ENCODE results near the gene ETS2. TPM values are rescaled to one million over a fixed set of nuclear protein-coding genes. Genes with fewer than 3 reads are reported as not detected.

Gene ETS2
- total RNA-seq, 1 experiment from 2014 or later, result 49.9 TPM

GRCh38 chr21:38861989-38862683, 56.4 kb downstream of the ETS2 start:
- BruUV-seq (replicated peaks), result no TSS peak
- no peaks in the 10 kb centered on the region for H3K4me1 Mint-ChIP-seq (ENCODE audit: low read depth, unreplicated experiment)
- DNase-seq, result no peak
- CTCF ChIA-PET, result no interaction called here
- TF ChIP-seq CTCF (IDR thresholded peaks at IDR 0.05; ENCODE audit: unreplicated experiment), result no peak
- H3K9me3 Mint-ChIP-seq (ENCODE audit: low read depth, unreplicated experiment), result no peaks in the 10 kb centered on the region
- no peak overlapping the region for H3K4me3 Mint-ChIP-seq (ENCODE audit: low read depth, unreplicated experiment)
- no peaks in the 10 kb centered on the region for H3K27me3 Mint-ChIP-seq (ENCODE audit: unreplicated experiment)
- intact Hi-C loops (cut with micrococcal nuclease; ENCODE audit: unreplicated experiment), result no loop called here
- no peak overlapping the region for H3K27ac Mint-ChIP-seq (ENCODE audit: unreplicated experiment)
- no peaks in the 10 kb centered on the region for H3K36me3 Mint-ChIP-seq (ENCODE audit: insufficient read depth, unreplicated experiment)

GRCh38 chr21:38863291-38863690, 57.6 kb downstream of the ETS2 start:
- no TSS peak for BruUV-seq (replicated peaks)
- no peaks in the 10 kb centered on the region for H3K9me3 Mint-ChIP-seq (ENCODE audit: low read depth, unreplicated experiment)
- no peaks in the 10 kb centered on the region for H3K4me1 Mint-ChIP-seq (ENCODE audit: low read depth, unreplicated experiment)
- no peak overlapping the region for H3K4me3 Mint-ChIP-seq (ENCODE audit: low read depth, unreplicated experiment)
- H3K27ac Mint-ChIP-seq (ENCODE audit: unreplicated experiment), result no peak overlapping the region
- no peak for DNase-seq
- TF ChIP-seq CTCF (IDR thresholded peaks at IDR 0.05; ENCODE audit: unreplicated experiment), result no peak
- H3K36me3 Mint-ChIP-seq (ENCODE audit: insufficient read depth, unreplicated experiment), result no peaks in the 10 kb centered on the region
- intact Hi-C loops (cut with micrococcal nuclease; ENCODE audit: unreplicated experiment), result no loop called here
- CTCF ChIA-PET, result no interaction called here
- H3K27me3 Mint-ChIP-seq (ENCODE audit: unreplicated experiment), result no peaks in the 10 kb centered on the region

- no peak for TF ChIP-seq CTCF (IDR thresholded peaks at IDR 0.05; ENCODE audit: unreplicated experiment)
- DNase-seq, result no peak
- Mint-ChIP-seq H3K36me3 (ENCODE audit: insufficient read depth, unreplicated experiment) (no peaks in the 10 kb centered on the region), H3K4me3 (ENCODE audit: low read depth, unreplicated experiment) (no peak overlapping the region), H3K27me3 (ENCODE audit: unreplicated experiment) (no peaks in the 10 kb centered on the region), H3K4me1 (ENCODE audit: low read depth, unreplicated experiment) (no peaks in the 10 kb centered on the region), H3K9me3 (ENCODE audit: low read depth, unreplicated experiment) (no peaks in the 10 kb centered on the region), H3K27ac (ENCODE audit: unreplicated experiment) (no peak overlapping the region)
- intact Hi-C loops (cut with micrococcal nuclease; ENCODE audit: unreplicated experiment), result no loop called here
- BruUV-seq (replicated peaks), result no TSS peak
- CTCF ChIA-PET, result no interaction called here
Measured at GRCh38 chr21:38863843-38864363, 58.2 kb downstream of the ETS2 start.

GRCh38 chr21:38864964-38865363, 59.2 kb downstream of the ETS2 start:
- CTCF ChIA-PET, result no interaction called here
- Mint-ChIP-seq H3K9me3 (ENCODE audit: low read depth, unreplicated experiment) (no peaks in the 10 kb centered on the region), H3K4me1 (ENCODE audit: low read depth, unreplicated experiment) (no peaks in the 10 kb centered on the region), H3K27me3 (ENCODE audit: unreplicated experiment) (no peaks in the 10 kb centered on the region), H3K27ac (ENCODE audit: unreplicated experiment) (no peak overlapping the region), H3K36me3 (ENCODE audit: insufficient read depth, unreplicated experiment) (no peaks in the 10 kb centered on the region), H3K4me3 (ENCODE audit: low read depth, unreplicated experiment) (no peak overlapping the region)
- intact Hi-C loops (cut with micrococcal nuclease; ENCODE audit: unreplicated experiment), result no loop called here
- no peak for TF ChIP-seq CTCF (IDR thresholded peaks at IDR 0.05; ENCODE audit: unreplicated experiment)
- no peak for DNase-seq
- BruUV-seq (replicated peaks), result no TSS peak

Data from Calu3 (cell line).